Liver (tissue), 9 donors: ENCODE data around the gene OOSP4B. TPM values are rescaled to one million over a fixed set of nuclear protein-coding genes. Genes with fewer than 3 reads are reported as not detected.

ENCODE experiments used
- DNase-seq: peaks from one replicate; pipeline ENCODE4 v3.0.0-alpha.2; 2017; ENCODE audit warnings: low spot score
- H3K27ac ChIP-seq, 2 donors: one replicate each; pipeline ENCODE4 v1.7.0; 2013; ENCODE audit warnings: inconsistent platforms in 2 of 2, low read length in 2 of 2, control low read depth in 1 of 2, low read depth in 1 of 2, mild to moderate bottlenecking in 1 of 2
- H3K27me3 ChIP-seq, 4 donors: one replicate each; pipeline versions ENCODE4 v1.6.1 to v1.7.0; 2013; ENCODE audit warnings: low read length in 3 of 4, inconsistent platforms in 1 of 4, mild to moderate bottlenecking in 1 of 4, moderate library complexity in 1 of 4; ENCODE audit not compliant: control insufficient read depth in 4 of 4, insufficient read depth in 4 of 4
- H3K36me3 ChIP-seq, 4 donors: one replicate each; pipeline versions ENCODE4 v1.6.1 to v1.7.0; 2013; ENCODE audit warnings: low read length in 3 of 4, mild to moderate bottlenecking in 3 of 4, low read depth in 1 of 4, moderate library complexity in 1 of 4; ENCODE audit not compliant: control insufficient read depth in 4 of 4, insufficient read depth in 3 of 4
- H3K4me1 ChIP-seq, 4 donors: one replicate each; pipeline versions ENCODE4 v1.6.1 to v1.7.0; 2013; ENCODE audit warnings: low read length in 3 of 4, mild to moderate bottlenecking in 3 of 4, moderate library complexity in 1 of 4; ENCODE audit not compliant: control insufficient read depth in 4 of 4, insufficient read depth in 4 of 4
- H3K4me3 ChIP-seq, 3 donors: one replicate each; pipeline versions ENCODE4 v1.6.1 to v1.7.0; 2013; ENCODE audit warnings: low read length in 3 of 3, control low read depth in 1 of 3, low read depth in 1 of 3, mild to moderate bottlenecking in 1 of 3
- H3K9ac ChIP-seq, 2 donors: one replicate each; pipeline ENCODE4 v1.7.0; 2013; ENCODE audit warnings: low read length in 2 of 2, mild to moderate bottlenecking in 2 of 2, moderate library complexity in 2 of 2, control low read depth in 1 of 2, low read depth in 1 of 2
- H3K9me3 ChIP-seq, 4 donors: one replicate each; pipeline versions ENCODE4 v1.6.1 to v1.7.0; 2013; ENCODE audit warnings: low read length in 3 of 4; ENCODE audit not compliant: control insufficient read depth in 4 of 4
- ATF3 ChIP-seq: IDR thresholded peaks from 2 replicates; pipeline ENCODE4 v1.6.1; 2016; ENCODE audit warnings: antibody characterized with exemption
- CTCF ChIP-seq: fragments of 150-350 bp; IDR thresholded peaks from 2 replicates; pipeline ENCODE4 v1.5.1; 2017; ENCODE audit warnings: improper control_type of control experiment, low read depth, low read length; ENCODE audit not compliant: missing input control
- EGR1 ChIP-seq, 2 donors: IDR thresholded peaks; 2 replicates each; pipeline ENCODE4 v1.6.1; 2016 to 2018; ENCODE audit warnings: antibody characterized with exemption in 2 of 2, low read depth in 2 of 2
- FOXA1 ChIP-seq: IDR thresholded peaks from 2 replicates; pipeline ENCODE4 v1.6.1; 2016; ENCODE audit warnings: antibody characterized with exemption
- FOXA2 ChIP-seq: IDR thresholded peaks from 2 replicates; pipeline ENCODE4 v1.6.1; 2016; ENCODE audit warnings: antibody characterized with exemption
- GABPA ChIP-seq, 2 donors: IDR thresholded peaks in 1 of 2; conservative IDR thresholded peaks in 1 of 2; 2 replicates each; pipeline ENCODE4 v1.6.1; 2016; ENCODE audit warnings: antibody characterized with exemption in 2 of 2, mild to moderate bottlenecking in 1 of 2, moderate library complexity in 1 of 2
- HNF4A ChIP-seq, 2 donors: conservative IDR thresholded peaks; 2 replicates each; pipeline ENCODE4 v1.6.1; 2016; ENCODE audit warnings: antibody characterized with exemption in 2 of 2, mild to moderate bottlenecking in 2 of 2
- HNF4G ChIP-seq: IDR thresholded peaks from 2 replicates; pipeline ENCODE4 v1.6.1; 2016; ENCODE audit warnings: antibody characterized with exemption
- JUND ChIP-seq, 2 donors: IDR thresholded peaks; 2 replicates each; pipeline ENCODE4 v1.6.1; 2016; ENCODE audit warnings: antibody characterized with exemption in 2 of 2
- MAX ChIP-seq: IDR thresholded peaks from 2 replicates; pipeline ENCODE4 v1.6.1; 2016; ENCODE audit warnings: antibody characterized with exemption
- NR2F2 ChIP-seq: IDR thresholded peaks from 2 replicates; pipeline ENCODE4 v1.6.1; 2016; ENCODE audit warnings: antibody characterized with exemption
- RAD21 ChIP-seq, 2 donors: IDR thresholded peaks; 2 replicates each; pipeline ENCODE4 v1.6.1; 2016; ENCODE audit warnings: antibody characterized with exemption in 2 of 2, mild to moderate bottlenecking in 2 of 2
- REST ChIP-seq: IDR thresholded peaks from 2 replicates; pipeline ENCODE4 v1.6.1; 2016; ENCODE audit warnings: antibody characterized with exemption, mild to moderate bottlenecking
- RXRA ChIP-seq, 2 donors: IDR thresholded peaks; 2 replicates each; pipeline ENCODE4 v1.6.1; 2017 to 2018; ENCODE audit warnings: antibody characterized with exemption in 2 of 2, mild to moderate bottlenecking in 1 of 2
- SP1 ChIP-seq: IDR thresholded peaks from 2 replicates; pipeline ENCODE4 v1.6.1; 2018; ENCODE audit warnings: antibody characterized with exemption, mild to moderate bottlenecking
- TAF1 ChIP-seq: conservative IDR thresholded peaks from 2 replicates; pipeline ENCODE4 v1.6.1; 2016; ENCODE audit warnings: antibody characterized with exemption, mild to moderate bottlenecking
- YY1 ChIP-seq: IDR thresholded peaks from 2 replicates; pipeline ENCODE4 v1.6.1; 2016; ENCODE audit warnings: antibody characterized with exemption, mild to moderate bottlenecking
- ZBTB33 ChIP-seq: IDR thresholded peaks from 2 replicates; pipeline ENCODE4 v1.6.1; 2016; ENCODE audit warnings: antibody characterized with exemption
- WGBS: extraction: QIAGEN DNeasy Blood & Tissue Kit; methylation state at CpG from one replicate; pipeline ENCODE4 v1.1.7; 2013; 5-methylcytosine and 5-hydroxymethylcytosine counted together
- polyA plus RNA-seq, 2 donors: library from polyadenylated mRNA; stranded (reverse) in 1 of 2; unstranded in 1 of 2; fragments of 200-250 nt in 1 of 2; fragments of >200 nt in 1 of 2; fragmentation: Nextera tagmentation in 1 of 2; extraction: Ambion mirVana in 1 of 2; gene quantifications; one replicate each; pipeline versions ENCODE4 v1.2.1 to v1.2.3, GENCODE V29; 2013 to 2015
- total RNA-seq, 2 donors: library from RNA; depleted of rRNA; stranded (reverse); fragments of >200 nt; gene quantifications; one replicate each; pipeline ENCODE4 v1.2.3, GENCODE V29; 2014
- donor health status: healthy.
- donor health status: healthy.
- donor health status: healthy.
- donor health status: healthy.
- donor health status: healthy.

Gene OOSP4B
- total and polyA plus RNA-seq, 4 donors = not detected

- no peak overlapping the region for H3K4me3 ChIP-seq
- no peak overlapping the region for H3K9ac ChIP-seq
- 83% methylated on average over 15 of the region's 15 CpGs for WGBS
- no peaks in the 10 kb centered on the region for H3K27me3 ChIP-seq
- H3K4me1 ChIP-seq = no peaks in the 10 kb centered on the region
- TF ChIP-seq GABPA (IDR thresholded peaks at IDR 0.05 in 1 of 2, conservative IDR thresholded peaks at IDR 0.05 in 1 of 2) (no peak), ZBTB33 (no peak), YY1 (no peak), NR2F2 (no peak), ATF3 (no peak), RAD21 (IDR thresholded peaks at IDR 0.05) (no peak), SP1 (no peak), FOXA1 (no peak), HNF4A (conservative IDR thresholded peaks at IDR 0.05) (no peak), FOXA2 (no peak), TAF1 (no peak), EGR1 (IDR thresholded peaks at IDR 0.05; ENCODE audit: low read depth in 2 of 2) (no peak), JUND (IDR thresholded peaks at IDR 0.05) (no peak), HNF4G (no peak), CTCF (no peak), MAX (no peak), REST (no peak), RXRA (IDR thresholded peaks at IDR 0.05) (no peak)
- no peaks in the 10 kb centered on the region for H3K9me3 ChIP-seq
- no peak overlapping the region for H3K27ac ChIP-seq
- no peak for DNase-seq
- no peaks in the 10 kb centered on the region for H3K36me3 ChIP-seq
Observed at GRCh38 chr11:60077216-60077817, 60.3 kb downstream of the OOSP4B start.
